ENCODE results near the gene NBPF26. TPM values are rescaled to one million over a fixed set of nuclear protein-coding genes. Genes with fewer than 3 reads are reported as not detected.
"Not testable (repeated sequence)": the region's sequence is repeated elsewhere in the genome, so short reads cannot be mapped to it uniquely, and the experiment has no call there.

The NBPF26 gene
- total and polyA plus RNA-seq, 9 of the 15 experiments (the other 6 are each of a cell fraction or from before 2014, with no cell fraction given) = 0.13 to 6.6 (median 5.2) TPM

GRCh38 chr1:120811822-120812221 is 88.1 kb downstream of the NBPF26 start:
- in situ Hi-C loops (cut with MboI); ATAC-seq; BruUV-seq (replicated peaks); POLR2A ChIA-PET; H3K4me3 ChIP-seq; intact Hi-C loops (cut with micrococcal nuclease); H3K27ac ChIP-seq (ENCODE audit: extremely low read depth, low read depth, low read length); H3K79me2 ChIP-seq (ENCODE audit: control insufficient read depth, insufficient read depth, low read length); H3K9ac ChIP-seq (ENCODE audit: insufficient read depth in 1 of 2, low read depth in 2 of 2, low read length in 2 of 2); H3K36me3 ChIP-seq (ENCODE audit: control insufficient read depth, insufficient read depth, low read length); CTCF ChIA-PET (ENCODE audit: low intra/inter-chr PET ratio); H3K9me1 ChIP-seq (ENCODE audit: control insufficient read depth, insufficient read depth, low read length); H3K9me3 ChIP-seq (replicated peaks; ENCODE audit: control insufficient read depth, insufficient read depth, low read depth, low read length); H4K20me1 ChIP-seq (replicated peaks; ENCODE audit: control insufficient read depth, insufficient read depth, low read length); H3K4me2 ChIP-seq (ENCODE audit: insufficient read depth, low read length); H2AFZ ChIP-seq (ENCODE audit: low read depth, low read length); H3K4me1 ChIP-seq (replicated peaks in 1 of 2; ENCODE audit: control insufficient read depth in 2 of 2, insufficient read depth in 2 of 2, low read length in 2 of 2); H3K27me3 ChIP-seq (ENCODE audit: control insufficient read depth in 2 of 2, insufficient read depth in 2 of 2, low read length in 2 of 2); FAIRE-seq; TF ChIP-seq ATF1 (CRISPR knock-in tag; IDR thresholded peaks at IDR 0.05): not testable (repeated sequence)
- peak; percentile 61 to 68 for TF ChIP-seq RAD21 (CRISPR knock-in tag; conservative IDR thresholded peaks at IDR 0.05 in 1 of 2, IDR thresholded peaks at IDR 0.05 in 1 of 2)
- TF ChIP-seq, protein P1, sequence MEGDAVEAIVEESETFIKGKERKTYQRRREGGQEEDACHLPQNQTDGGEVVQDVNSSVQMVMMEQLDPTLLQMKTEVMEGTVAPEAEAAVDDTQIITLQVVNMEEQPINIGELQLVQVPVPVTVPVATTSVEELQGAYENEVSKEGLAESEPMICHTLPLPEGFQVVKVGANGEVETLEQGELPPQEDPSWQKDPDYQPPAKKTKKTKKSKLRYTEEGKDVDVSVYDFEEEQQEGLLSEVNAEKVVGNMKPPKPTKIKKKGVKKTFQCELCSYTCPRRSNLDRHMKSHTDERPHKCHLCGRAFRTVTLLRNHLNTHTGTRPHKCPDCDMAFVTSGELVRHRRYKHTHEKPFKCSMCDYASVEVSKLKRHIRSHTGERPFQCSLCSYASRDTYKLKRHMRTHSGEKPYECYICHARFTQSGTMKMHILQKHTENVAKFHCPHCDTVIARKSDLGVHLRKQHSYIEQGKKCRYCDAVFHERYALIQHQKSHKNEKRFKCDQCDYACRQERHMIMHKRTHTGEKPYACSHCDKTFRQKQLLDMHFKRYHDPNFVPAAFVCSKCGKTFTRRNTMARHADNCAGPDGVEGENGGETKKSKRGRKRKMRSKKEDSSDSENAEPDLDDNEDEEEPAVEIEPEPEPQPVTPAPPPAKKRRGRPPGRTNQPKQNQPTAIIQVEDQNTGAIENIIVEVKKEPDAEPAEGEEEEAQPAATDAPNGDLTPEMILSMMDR (IDR thresholded peaks at IDR 0.05 in 2 of 3, conservative IDR thresholded peaks at IDR 0.05 in 1 of 3; ENCODE audit: insufficient read depth in 2 of 3, low read depth in 1 of 3, low read length in 3 of 3) = peak; percentile 12 to 30 (median 29); a peak in 2 of 6 replicates
- TF ChIP-seq, protein P2, sequence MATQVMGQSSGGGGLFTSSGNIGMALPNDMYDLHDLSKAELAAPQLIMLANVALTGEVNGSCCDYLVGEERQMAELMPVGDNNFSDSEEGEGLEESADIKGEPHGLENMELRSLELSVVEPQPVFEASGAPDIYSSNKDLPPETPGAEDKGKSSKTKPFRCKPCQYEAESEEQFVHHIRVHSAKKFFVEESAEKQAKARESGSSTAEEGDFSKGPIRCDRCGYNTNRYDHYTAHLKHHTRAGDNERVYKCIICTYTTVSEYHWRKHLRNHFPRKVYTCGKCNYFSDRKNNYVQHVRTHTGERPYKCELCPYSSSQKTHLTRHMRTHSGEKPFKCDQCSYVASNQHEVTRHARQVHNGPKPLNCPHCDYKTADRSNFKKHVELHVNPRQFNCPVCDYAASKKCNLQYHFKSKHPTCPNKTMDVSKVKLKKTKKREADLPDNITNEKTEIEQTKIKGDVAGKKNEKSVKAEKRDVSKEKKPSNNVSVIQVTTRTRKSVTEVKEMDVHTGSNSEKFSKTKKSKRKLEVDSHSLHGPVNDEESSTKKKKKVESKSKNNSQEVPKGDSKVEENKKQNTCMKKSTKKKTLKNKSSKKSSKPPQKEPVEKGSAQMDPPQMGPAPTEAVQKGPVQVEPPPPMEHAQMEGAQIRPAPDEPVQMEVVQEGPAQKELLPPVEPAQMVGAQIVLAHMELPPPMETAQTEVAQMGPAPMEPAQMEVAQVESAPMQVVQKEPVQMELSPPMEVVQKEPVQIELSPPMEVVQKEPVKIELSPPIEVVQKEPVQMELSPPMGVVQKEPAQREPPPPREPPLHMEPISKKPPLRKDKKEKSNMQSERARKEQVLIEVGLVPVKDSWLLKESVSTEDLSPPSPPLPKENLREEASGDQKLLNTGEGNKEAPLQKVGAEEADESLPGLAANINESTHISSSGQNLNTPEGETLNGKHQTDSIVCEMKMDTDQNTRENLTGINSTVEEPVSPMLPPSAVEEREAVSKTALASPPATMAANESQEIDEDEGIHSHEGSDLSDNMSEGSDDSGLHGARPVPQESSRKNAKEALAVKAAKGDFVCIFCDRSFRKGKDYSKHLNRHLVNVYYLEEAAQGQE (IDR thresholded peaks at IDR 0.05; ENCODE audit: borderline replicate concordance) = peak; percentile 47; the same call in 1 of the 2 replicates
- TF ChIP-seq, protein P2 (CRISPR knock-in tag; IDR thresholded peaks at IDR 0.05; ENCODE audit: low read depth) = not testable (repeated sequence)
- TF ChIP-seq SMC3 (conservative IDR thresholded peaks at IDR 0.05; ENCODE audit: insufficient read depth, low read depth, low read length) = 0 out of 2 replicates have a peak, but pooled peaks have one; percentile 18
- 0 out of 2 replicates have a peak, but pooled peaks have one; percentile 12 for TF ChIP-seq ATF1 (tag; IDR thresholded peaks at IDR 0.05)
- 0 out of 2 replicates have a peak, but pooled peaks have one; percentile 31 for TF ChIP-seq DEAF1 (CRISPR knock-in tag; IDR thresholded peaks at IDR 0.05)
- 8% methylated on average over 9 of the region's 10 CpGs for WGBS (ENCODE audit: insufficient coverage, low coverage, missing lambda C conversion rate)
- DNase-seq (ENCODE audit: extremely low read depth in 1 of 4, low spot score in 3 of 4) = peak in 1 of 4 experiments; percentile 29
